Measurements from ENCODE around the gene CDK14.
A peak's percentile ranks its signal among the peaks of the same experiment; 100 is the strongest.

The CDK14 gene

DNA sequence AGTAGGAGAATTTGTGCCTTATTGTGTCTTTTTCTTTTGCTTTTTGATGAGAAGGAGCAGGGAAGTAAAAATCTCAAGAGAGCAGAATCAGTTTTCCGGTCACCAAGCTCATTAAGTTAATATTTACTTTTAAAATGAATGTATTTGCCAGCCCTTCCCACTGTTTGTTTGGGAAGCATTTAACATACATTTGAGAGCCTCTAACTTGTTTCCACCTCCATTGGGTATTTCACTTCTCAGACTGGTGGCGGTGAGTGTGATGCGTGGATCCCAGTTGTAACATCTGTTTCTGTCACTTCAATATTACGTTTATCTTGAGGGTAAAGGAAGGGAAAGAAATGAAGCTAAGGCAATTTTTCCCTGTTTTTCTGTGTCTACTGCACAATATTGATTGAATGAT lies 22.8 kb downstream of the CDK14 start:
- TF ChIP-seq Cebpa-rat (IDR thresholded peaks at IDR 0.05): no peak
- H3K27me3 ChIP-seq: no peaks in the 10 kb centered on the region
- no peak overlapping the region for H3K4me3 ChIP-seq
- no peak overlapping the region for H3K9ac ChIP-seq
- H3K36me3 ChIP-seq: peaks cover 0 to 24% (median 13%) of the 10 kb centered on the region in 11 experiments; a peak in 14 of 22 replicates
- peaks cover 17 to 32% (median 19%) of the 10 kb centered on the region in 10 experiments for H3K4me1 ChIP-seq
- H4K20me1 ChIP-seq: peaks cover 0 to 5% (median 0%) of the 10 kb centered on the region in 11 experiments; a peak in 2 of 22 replicates
- H3K4me2 ChIP-seq: no peak overlapping the region
- peaks cover 0 to 21% (median 14%) of the 10 kb centered on the region in 11 experiments; a peak in 12 of 22 replicates for H3K9me3 ChIP-seq (replicated peaks in 1 of 11)
- no peak overlapping the region for H3K27ac ChIP-seq

DNA sequence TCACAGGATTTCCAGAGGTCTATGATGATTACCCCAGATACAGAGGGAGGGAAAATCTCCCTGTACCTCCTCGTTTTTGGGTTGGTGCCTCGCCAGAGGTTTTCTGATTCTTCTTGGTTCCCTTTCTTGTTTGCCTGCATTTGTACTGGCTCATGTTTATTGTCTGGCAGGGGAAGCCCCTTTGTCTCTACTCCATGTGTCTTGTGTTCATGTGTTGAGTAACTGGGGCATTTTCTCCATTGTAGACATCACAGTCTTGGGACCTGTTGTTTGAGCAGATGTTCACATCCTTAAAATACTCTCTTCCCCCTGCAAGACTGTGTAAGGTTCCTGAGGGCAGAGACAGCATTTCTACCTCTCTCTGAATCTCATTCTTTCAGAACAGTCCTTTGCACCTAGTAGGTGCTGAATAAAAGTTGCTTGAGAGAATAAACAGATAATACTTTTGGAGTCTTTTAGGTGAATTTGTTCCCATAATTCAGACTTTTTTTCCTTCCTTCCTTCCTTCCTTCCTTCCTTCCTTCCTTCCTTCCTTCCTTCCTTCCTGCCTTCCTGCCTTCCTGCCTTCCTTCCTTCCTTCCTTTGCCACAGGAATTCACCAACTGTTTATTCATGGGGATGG lies 25.1 kb downstream of the CDK14 start:
- Histone ChIP-seq H3K27me3 (no peaks in the 10 kb centered on the region), H3K36me3 (peaks cover 0 to 30% (median 13%) of the 10 kb centered on the region in 11 experiments; a peak in 14 of 22 replicates), H3K4me3 (no peak overlapping the region), H3K27ac (peak overlapping the region in 4 of 11 experiments; percentile 14 to 41 (median 32); a peak in 5 of 22 replicates), H3K4me1 (peaks cover 28 to 46% (median 30%) of the 10 kb centered on the region in 10 experiments), H3K4me2 (peak overlapping the region in 10 of 11 experiments; percentile 7 to 60 (median 22); a peak in 16 of 22 replicates), H3K9me3 (replicated peaks in 1 of 11) (peaks cover 0 to 21% (median 12%) of the 10 kb centered on the region in 11 experiments; a peak in 12 of 22 replicates), H3K9ac (no peak overlapping the region), H4K20me1 (peaks cover 0 to 5% (median 0%) of the 10 kb centered on the region in 11 experiments; a peak in 2 of 22 replicates)
- no peak for TF ChIP-seq Cebpa-rat (IDR thresholded peaks at IDR 0.05)

DNA sequence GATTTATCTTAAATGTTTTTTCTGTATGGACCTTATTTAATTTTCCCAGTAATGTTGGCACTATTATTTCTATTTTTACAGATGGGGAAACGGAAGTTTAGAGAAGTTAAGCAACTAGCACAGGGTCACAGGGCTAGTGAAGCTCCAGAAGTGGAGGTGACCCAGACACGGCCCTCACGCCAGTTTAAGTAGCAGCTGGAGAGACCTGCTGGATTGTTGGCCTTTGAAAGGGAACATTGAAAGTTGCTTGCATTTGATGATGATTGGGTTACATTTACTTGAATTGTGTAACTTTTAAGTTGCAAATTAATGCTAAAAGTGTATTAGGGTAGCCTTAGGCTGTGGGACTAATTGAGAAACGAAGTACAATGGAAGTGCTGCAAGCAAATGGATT lies 25.6 kb downstream of the CDK14 start:
- peaks cover 0 to 5% (median 0%) of the 10 kb centered on the region in 11 experiments; a peak in 2 of 22 replicates for H4K20me1 ChIP-seq

DNA sequence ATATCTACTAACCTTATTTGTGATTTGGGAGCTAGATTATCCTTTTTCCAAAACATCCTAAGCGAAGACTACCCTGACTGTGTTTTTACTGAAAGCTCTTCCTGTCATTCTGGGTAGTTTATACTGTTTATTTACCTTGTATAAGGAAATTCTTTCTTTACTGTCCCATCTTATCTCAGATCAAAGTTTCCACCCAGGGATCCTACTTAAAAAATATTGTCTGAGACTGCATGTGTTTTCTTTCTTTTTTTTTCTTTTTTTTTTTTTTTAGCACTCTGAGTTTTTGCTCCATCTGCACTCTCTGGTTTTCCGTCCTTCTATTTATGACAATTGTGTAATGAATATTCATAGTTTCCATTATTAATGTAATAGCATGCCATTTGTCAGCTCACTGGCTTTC lies 26.5 kb downstream of the CDK14 start:
- Histone ChIP-seq H3K27me3 (no peaks in the 10 kb centered on the region), H3K4me1 (peaks cover 28 to 46% (median 30%) of the 10 kb centered on the region in 10 experiments), H4K20me1 (peaks cover 0 to 5% (median 0%) of the 10 kb centered on the region in 11 experiments; a peak in 2 of 22 replicates), H3K4me3 (no peak overlapping the region), H3K4me2 (no peak overlapping the region), H3K9me3 (replicated peaks in 1 of 11) (peaks cover 0 to 21% (median 12%) of the 10 kb centered on the region in 11 experiments; a peak in 12 of 22 replicates), H3K27ac (no peak overlapping the region), H3K36me3 (peaks cover 0 to 30% (median 13%) of the 10 kb centered on the region in 11 experiments; a peak in 14 of 22 replicates), H3K9ac (no peak overlapping the region)
- TF ChIP-seq Cebpa-rat (IDR thresholded peaks at IDR 0.05): no peak

More for the DNA sequence above, 25.6 kb downstream of the CDK14 start:
- H3K9me3 ChIP-seq (replicated peaks in 1 of 11): peaks cover 0 to 21% (median 12%) of the 10 kb centered on the region in 11 experiments; a peak in 12 of 22 replicates
- no peak overlapping the region for H3K9ac ChIP-seq
- H3K4me1 ChIP-seq: peaks cover 28 to 46% (median 30%) of the 10 kb centered on the region in 10 experiments
- H3K36me3 ChIP-seq: peaks cover 0 to 30% (median 13%) of the 10 kb centered on the region in 11 experiments; a peak in 14 of 22 replicates
- no peak for TF ChIP-seq Cebpa-rat (IDR thresholded peaks at IDR 0.05)
- H3K27me3 ChIP-seq: no peaks in the 10 kb centered on the region
- H3K27ac ChIP-seq: peak overlapping the region in 3 of 11 experiments; percentile 14 to 41 (median 24); a peak in 3 of 22 replicates
- H3K4me2 ChIP-seq: peak overlapping the region in 10 of 11 experiments; percentile 7 to 60 (median 22); a peak in 15 of 22 replicates
- no peak overlapping the region for H3K4me3 ChIP-seq

DNA sequence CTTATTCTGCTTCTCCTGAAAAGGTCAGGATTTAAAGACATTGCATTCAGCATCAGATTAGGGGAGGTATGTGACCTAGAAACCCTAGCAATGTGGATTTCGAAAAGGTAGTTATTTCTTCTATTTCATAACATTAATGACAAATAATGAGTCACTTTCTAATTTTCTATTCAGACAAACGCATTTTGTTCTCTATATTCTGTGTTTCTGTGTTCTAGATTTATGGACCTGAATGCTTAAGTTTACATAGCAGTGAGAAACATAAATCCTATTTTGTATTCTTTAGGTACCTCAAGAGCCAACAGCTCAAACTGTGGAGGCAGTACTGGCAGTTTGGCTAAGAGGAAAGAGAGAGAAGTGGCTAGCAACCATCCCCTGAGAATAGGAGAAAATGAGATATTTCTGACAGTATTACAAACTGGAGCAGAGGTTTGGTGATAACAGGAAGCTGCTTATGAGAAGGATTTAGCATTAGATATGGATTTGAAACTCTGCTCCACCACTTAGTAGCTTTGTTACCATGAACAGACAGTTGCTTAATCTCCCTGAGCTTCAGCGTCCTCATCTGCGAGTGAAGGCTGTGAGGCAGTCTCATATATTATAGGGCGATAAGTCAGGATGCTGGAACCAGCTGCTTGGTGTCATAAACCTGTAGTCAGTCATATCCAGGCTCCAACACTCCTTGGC lies 28.2 kb downstream of the CDK14 start:
- no peak for TF ChIP-seq Cebpa-rat (IDR thresholded peaks at IDR 0.05)
- Histone ChIP-seq H3K4me3 (no peak overlapping the region), H4K20me1 (peaks cover 0 to 5% (median 0%) of the 10 kb centered on the region in 11 experiments; a peak in 3 of 22 replicates), H3K4me2 (peak overlapping the region; percentile 8 to 65 (median 39); a peak in 21 of 22 replicates), H3K27ac (peak overlapping the region in 4 of 11 experiments; percentile 11 to 39 (median 18); a peak in 5 of 22 replicates), H3K36me3 (peaks cover 0 to 30% (median 10%) of the 10 kb centered on the region in 11 experiments; a peak in 12 of 22 replicates), H3K27me3 (no peaks in the 10 kb centered on the region), H3K9me3 (replicated peaks in 1 of 11) (peaks cover 0 to 18% (median 12%) of the 10 kb centered on the region in 11 experiments; a peak in 12 of 22 replicates), H3K9ac (no peak overlapping the region), H3K4me1 (peaks cover 28 to 46% (median 30%) of the 10 kb centered on the region in 10 experiments)

DNA sequence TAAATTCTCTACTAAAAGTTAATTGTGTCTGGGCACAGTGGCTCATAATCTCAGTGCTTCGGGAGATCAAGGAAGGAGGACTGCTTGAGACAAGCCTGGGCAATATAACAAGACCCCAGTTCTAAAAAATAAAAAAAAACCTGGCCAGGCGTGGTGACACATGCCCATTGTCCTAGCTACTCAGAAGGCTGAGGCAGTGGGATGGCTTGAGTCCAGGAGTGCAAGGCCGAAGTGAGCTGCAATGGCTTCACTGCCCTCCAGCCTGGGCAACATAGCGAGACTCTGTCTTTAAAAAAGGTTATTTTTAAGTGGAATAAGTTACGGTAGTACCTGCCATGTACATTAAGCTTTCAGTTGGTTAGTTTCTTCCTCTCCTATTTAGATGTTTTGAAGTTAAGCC lies 28.9 kb downstream of the CDK14 start:
- H3K9ac ChIP-seq: no peak overlapping the region
- H4K20me1 ChIP-seq: peaks cover 0 to 11% (median 0%) of the 10 kb centered on the region in 11 experiments; a peak in 3 of 22 replicates
- no peak overlapping the region for H3K4me3 ChIP-seq
- H3K4me1 ChIP-seq: peaks cover 28 to 46% (median 30%) of the 10 kb centered on the region in 10 experiments
- peak overlapping the region in 3 of 11 experiments; percentile 1 to 39 (median 11); a peak in 1 of 22 replicates for H3K27ac ChIP-seq
- TF ChIP-seq Cebpa-rat (IDR thresholded peaks at IDR 0.05): no peak
- peaks cover 0 to 25% (median 7%) of the 10 kb centered on the region in 11 experiments; a peak in 11 of 22 replicates for H3K36me3 ChIP-seq
- peaks cover 0 to 14% (median 9%) of the 10 kb centered on the region in 11 experiments; a peak in 11 of 22 replicates for H3K9me3 ChIP-seq (replicated peaks in 1 of 11)
- peak overlapping the region in 5 of 11 experiments; percentile 8 to 46 (median 43); a peak in 1 of 22 replicates for H3K4me2 ChIP-seq
- no peaks in the 10 kb centered on the region for H3K27me3 ChIP-seq

DNA sequence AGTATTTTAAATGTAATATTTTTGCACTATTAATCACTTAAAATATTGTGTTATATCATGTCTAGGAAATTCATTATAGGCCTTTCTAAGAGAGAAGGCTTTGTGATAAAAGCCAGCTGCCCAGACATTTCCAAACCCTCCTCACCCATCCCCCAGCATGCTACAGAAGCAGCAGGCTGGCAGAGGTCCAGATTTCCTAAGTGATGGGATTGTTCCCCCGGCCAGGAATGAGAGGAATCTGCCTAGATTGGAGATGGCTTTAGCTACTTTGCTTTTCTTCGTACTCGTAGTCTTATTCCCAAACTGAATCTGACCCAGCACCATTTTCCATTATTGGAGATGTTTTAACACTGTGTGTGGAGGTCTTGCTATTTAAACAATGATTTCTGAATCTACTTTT lies 29.4 kb downstream of the CDK14 start:
- no peak overlapping the region for H3K27ac ChIP-seq
- H3K9ac ChIP-seq: no peak overlapping the region
- H3K27me3 ChIP-seq: no peaks in the 10 kb centered on the region
- no peak overlapping the region for H3K4me2 ChIP-seq
- no peak for TF ChIP-seq Cebpa-rat (IDR thresholded peaks at IDR 0.05)
- peaks cover 28 to 44% (median 30%) of the 10 kb centered on the region in 10 experiments for H3K4me1 ChIP-seq
- peaks cover 0 to 11% (median 0%) of the 10 kb centered on the region in 11 experiments; a peak in 3 of 22 replicates for H4K20me1 ChIP-seq
- peaks cover 0 to 9% (median 4%) of the 10 kb centered on the region in 11 experiments; a peak in 11 of 22 replicates for H3K9me3 ChIP-seq (replicated peaks in 1 of 11)
- H3K4me3 ChIP-seq: no peak overlapping the region
- H3K36me3 ChIP-seq: peaks cover 0 to 20% (median 2%) of the 10 kb centered on the region in 11 experiments; a peak in 10 of 22 replicates

DNA sequence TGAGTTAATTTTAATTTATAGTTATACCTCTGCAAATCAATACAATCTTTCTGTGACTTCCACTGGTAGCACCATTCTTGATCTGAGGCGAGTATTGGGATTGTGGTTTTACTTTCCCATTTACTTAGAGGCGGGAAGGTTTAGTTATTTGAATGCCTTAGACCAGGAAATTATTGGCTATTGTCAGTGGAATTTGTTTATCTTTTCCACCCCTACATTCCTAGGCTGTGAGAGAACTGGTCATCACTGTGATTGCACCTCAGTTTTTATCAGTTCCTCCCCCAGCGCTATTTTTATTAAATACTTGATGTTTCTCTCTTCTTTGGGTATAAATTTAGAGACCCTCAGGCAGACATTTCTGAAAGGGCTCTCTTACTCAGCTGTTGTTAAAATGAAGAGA lies 29.9 kb downstream of the CDK14 start:
- no peak for TF ChIP-seq Cebpa-rat (IDR thresholded peaks at IDR 0.05)
- H3K36me3 ChIP-seq: peaks cover 0 to 20% (median 2%) of the 10 kb centered on the region in 11 experiments; a peak in 5 of 22 replicates
- no peaks in the 10 kb centered on the region for H3K27me3 ChIP-seq
- no peak overlapping the region for H3K4me3 ChIP-seq
- peaks cover 23 to 39% (median 28%) of the 10 kb centered on the region in 10 experiments for H3K4me1 ChIP-seq
- H3K9ac ChIP-seq: no peak overlapping the region
- H4K20me1 ChIP-seq: peaks cover 0 to 11% (median 0%) of the 10 kb centered on the region in 11 experiments; a peak in 3 of 22 replicates
- H3K27ac ChIP-seq: no peak overlapping the region
- H3K4me2 ChIP-seq: no peak overlapping the region
- peaks cover 0 to 5% (median 0%) of the 10 kb centered on the region in 11 experiments; a peak in 7 of 22 replicates for H3K9me3 ChIP-seq (replicated peaks in 1 of 11)

Data from BLaER1 treated with 17β-estradiol and CSF1 and Interleukin-3, amounts not matched to agents 10 nM and 100 nM (cell line).